HepG2 (cell line): ENCODE measurements around the gene RECQL5. TPM values are rescaled to one million over a fixed set of nuclear protein-coding genes. Genes with fewer than 3 reads are reported as not detected.
A peak's percentile ranks its signal among the peaks of the same experiment; 100 is the strongest.

ENCODE experiments used
- AGO2 ChIP-seq: fragments of 200-400 bp; formaldehyde crosslinking; optimal IDR thresholded peaks from 2 replicates; pipeline ENCODE3; 2017; ENCODE audit warnings: mild to moderate bottlenecking, low read depth, low read length, moderate library complexity
- ELF3 ChIP-seq: IDR thresholded peaks from 2 replicates; pipeline ENCODE4 v1.6.1; 2016; ENCODE audit warnings: missing genetic modification reagents, missing compliant biosample characterization
- GMEB1 ChIP-seq: sonication (generic); formaldehyde crosslinking; IDR thresholded peaks from 2 replicates; pipeline ENCODE4 v1.5.1; 2020; ENCODE audit warnings: missing genetic modification reagents, mild to moderate bottlenecking, borderline replicate concordance
- HOXD1 ChIP-seq: sonication (generic); formaldehyde crosslinking; IDR thresholded peaks from 2 replicates; pipeline ENCODE4 v1.5.0; 2020; ENCODE audit warnings: missing genetic modification reagents
- KAT7 ChIP-seq: IDR thresholded peaks from 2 replicates; pipeline ENCODE4 v1.6.1; 2018; ENCODE audit warnings: borderline replicate concordance, missing compliant biosample characterization
- MAZ ChIP-seq, 2 experiments: sonication (generic) in 1 of 2; formaldehyde crosslinking in 1 of 2; IDR thresholded peaks; 2 replicates each; pipeline versions ENCODE4 v1.5.0 to v1.6.1; 2012 to 2020; ENCODE audit warnings: low read depth in 2 of 2, mild to moderate bottlenecking in 2 of 2, borderline replicate concordance in 1 of 2, improper control_type of control experiment in 1 of 2, low read length in 1 of 2, missing genetic modification reagents in 1 of 2, moderate library complexity in 1 of 2
- NFYB ChIP-seq: sonication (generic); formaldehyde crosslinking; IDR thresholded peaks from 2 replicates; pipeline ENCODE4 v1.4.0; 2020; ENCODE audit warnings: missing genetic modification reagents
- PCBP1 ChIP-seq: fragments of 200-400 bp; formaldehyde crosslinking; IDR thresholded peaks from 2 replicates; pipeline ENCODE4 v1.6.1; 2017; ENCODE audit warnings: mild to moderate bottlenecking, low read depth, low read length, borderline replicate concordance
- PLSCR1 ChIP-seq: sonication (generic); formaldehyde crosslinking; IDR thresholded peaks from 2 replicates; pipeline ENCODE4 v1.5.0; 2020; ENCODE audit warnings: missing genetic modification reagents, mild to moderate bottlenecking, borderline replicate concordance
- RFXAP ChIP-seq: sonication (generic); formaldehyde crosslinking; IDR thresholded peaks from 2 replicates; pipeline ENCODE4 v1.4.0; 2020; ENCODE audit warnings: missing genetic modification reagents, borderline replicate concordance
- RXRB ChIP-seq: IDR thresholded peaks from 2 replicates; pipeline ENCODE4 v1.6.1; 2016; ENCODE audit warnings: borderline replicate concordance, missing genetic modification reagents, missing compliant biosample characterization
- SATB2 ChIP-seq: sonication (generic); formaldehyde crosslinking; IDR thresholded peaks from 2 replicates; pipeline ENCODE4 v1.5.0; 2020; ENCODE audit warnings: missing genetic modification reagents
- SMYD3 ChIP-seq: sonication (generic); formaldehyde crosslinking; IDR thresholded peaks from 2 replicates; pipeline ENCODE4 v1.8.1; 2023; ENCODE audit warnings: mild to moderate bottlenecking, missing genetic modification reagents
- TFDP1 ChIP-seq: IDR thresholded peaks from 2 replicates; pipeline ENCODE4 v1.6.1; 2016; ENCODE audit warnings: missing compliant biosample characterization, missing genetic modification reagents, borderline replicate concordance
- ZBTB34 ChIP-seq: sonication (generic); formaldehyde crosslinking; IDR thresholded peaks from 2 replicates; pipeline ENCODE4 v1.8.0; 2022; ENCODE audit warnings: mild to moderate bottlenecking, missing genetic modification reagents
- ZFYVE20 ChIP-seq: sonication (generic); formaldehyde crosslinking; IDR thresholded peaks from 2 replicates; pipeline ENCODE4 v1.8.0; 2023; ENCODE audit warnings: low read depth, mild to moderate bottlenecking, moderate library complexity, missing genetic modification reagents, borderline replicate concordance
- ZNF136 ChIP-seq: sonication (generic); formaldehyde crosslinking; IDR thresholded peaks from 2 replicates; pipeline ENCODE4 v1.8.1; 2022; ENCODE audit warnings: low read depth, mild to moderate bottlenecking, moderate library complexity, missing genetic modification reagents
- ZNF44 ChIP-seq: sonication (generic); formaldehyde crosslinking; IDR thresholded peaks from 2 replicates; pipeline ENCODE4 v1.5.1; 2020; ENCODE audit warnings: mild to moderate bottlenecking, missing genetic modification reagents
- ZNF441 ChIP-seq: sonication (generic); formaldehyde crosslinking; IDR thresholded peaks from 2 replicates; pipeline ENCODE4 v1.7.0; 2021; ENCODE audit warnings: missing genetic modification reagents, borderline replicate concordance
- ZNF660 ChIP-seq: sonication (generic); formaldehyde crosslinking; IDR thresholded peaks from 2 replicates; pipeline ENCODE4 v1.5.1; 2020; ENCODE audit warnings: mild to moderate bottlenecking, low read depth, missing genetic modification reagents, borderline replicate concordance
- ZNF710 ChIP-seq: sonication (generic); formaldehyde crosslinking; IDR thresholded peaks from 2 replicates; pipeline ENCODE4 v1.5.0; 2020; ENCODE audit warnings: mild to moderate bottlenecking, missing genetic modification reagents, borderline replicate concordance
- polyA plus RNA-seq, 8 experiments: library from polyadenylated mRNA; depleted of rRNA in 3 of 8; stranded (reverse) in 7 of 8; unstranded in 1 of 8; fragments of >200 nt; fragmentation: Illumina TruSeq in 4 of 8; extraction: Trizol in 4 of 8; gene quantifications; 2 replicates each; pipeline versions ENCODE4 v1.2.1 to v1.2.3, GENCODE V29; 2011 to 2016; ENCODE audit warnings: low read depth in 4 of 8, missing spikeins in 1 of 8, mixed read lengths in 1 of 8; ENCODE audit not compliant: insufficient read depth in 1 of 8
- total RNA-seq, 5 experiments: library from RNA; depleted of rRNA; stranded (reverse); fragments of >200 nt; fragmentation: Illumina TruSeq; extraction: Trizol; gene quantifications; 2 replicates each; pipeline ENCODE4 v1.2.3, GENCODE V29; 2016; ENCODE audit warnings: low read depth in 1 of 5

The RECQL5 gene
- total and polyA plus RNA-seq, 2 of the 13 experiments (the other 11 are each of a cell fraction or from before 2014, with no cell fraction given): 27.7 to 32.0 TPM

- TF ChIP-seq ZBTB34 (CRISPR knock-in tag) (no peak), KAT7 (no peak), MAZ (IDR thresholded peaks at IDR 0.05; ENCODE audit: borderline replicate concordance, low read depth, low read length) (no peak), MAZ (CRISPR knock-in tag; IDR thresholded peaks at IDR 0.05; ENCODE audit: low read depth) (peak; percentile 60; the same call in 1 of the 2 replicates), NFYB (no peak), ZNF44 (CRISPR knock-in tag) (no peak), AGO2 (no peak), RXRB (peak; percentile 60), ZNF660 (CRISPR knock-in tag) (no peak), TFDP1 (CRISPR knock-in tag) (peak; percentile 16; the same call in 1 of the 2 replicates), ZNF441 (CRISPR knock-in tag) (no peak), RFXAP (CRISPR knock-in tag) (peak; percentile 21; the same call in 1 of the 2 replicates), GMEB1 (CRISPR knock-in tag) (no peak), ZNF710 (0 out of 2 replicates have a peak, but pooled peaks have one; percentile 35), SMYD3 (CRISPR knock-in tag) (no peak), ELF3 (CRISPR knock-in tag) (peak; percentile 37; the same call in 1 of the 2 replicates), SATB2 (no peak), ZFYVE20 (CRISPR knock-in tag) (no peak), HOXD1 (CRISPR knock-in tag) (peak; percentile 44; the same call in 1 of the 2 replicates), PCBP1 (no peak), ZNF136 (CRISPR knock-in tag) (no peak), PLSCR1 (CRISPR knock-in tag) (no peak)
These were observed 56.6 kb downstream of the RECQL5 start (continued) for GRCh38 chr17:75610103-75610984.
